Kidney (tissue), 14 donors: ENCODE results near the gene FBN2. TPM values are rescaled to one million over a fixed set of nuclear protein-coding genes. Genes with fewer than 3 reads are reported as not detected.

Source experiments
- DNase-seq, 5 donors: peaks; one replicate each; pipeline ENCODE4 v3.0.0-alpha.2; 2013 to 2020
- FAIRE-seq: peaks from 2 replicates; lab custom pipeline; 2012; peaks lifted over from hg19 to GRCh38; lab: Jason Lieb, UNC
- H3K27ac ChIP-seq, 2 donors: one replicate each; pipeline ENCODE4 v1.7.0; 2013; ENCODE audit warnings: low read depth in 2 of 2, low read length in 2 of 2, inconsistent platforms in 1 of 2
- H3K27me3 ChIP-seq: one replicate; pipeline ENCODE4 v1.7.1; 2013; ENCODE audit warnings: low read length, inconsistent platforms; ENCODE audit not compliant: control insufficient read depth, insufficient read depth
- H3K36me3 ChIP-seq, 3 donors: one replicate each; pipeline versions ENCODE4 v1.7.0 to v1.7.1; 2013; ENCODE audit warnings: low read length in 3 of 3, control low read depth in 1 of 3, inconsistent platforms in 1 of 3; ENCODE audit not compliant: insufficient read depth in 3 of 3, control insufficient read depth in 2 of 3
- H3K4me1 ChIP-seq, 3 donors: one replicate each; pipeline versions ENCODE4 v1.7.0 to v1.7.1; 2013; ENCODE audit warnings: low read length in 3 of 3, inconsistent platforms in 1 of 3, low read depth in 1 of 3; ENCODE audit not compliant: control insufficient read depth in 2 of 3, insufficient read depth in 2 of 3
- H3K4me3 ChIP-seq, 3 donors: one replicate each; pipeline versions ENCODE4 v1.7.0 to v1.8.1; 2013; ENCODE audit warnings: low read length in 3 of 3, control low read depth in 1 of 3, inconsistent platforms in 1 of 3
- H3K9ac ChIP-seq, 3 donors: one replicate each; pipeline versions ENCODE4 v1.7.0 to v1.7.1; 2013; ENCODE audit warnings: low read length in 3 of 3, control low read depth in 1 of 3, inconsistent platforms in 1 of 3
- H3K9me3 ChIP-seq, 3 donors: one replicate each; pipeline versions ENCODE4 v1.7.0 to v1.7.1; 2013; ENCODE audit warnings: low read length in 3 of 3, control low read depth in 1 of 3, inconsistent platforms in 1 of 3; ENCODE audit not compliant: control insufficient read depth in 2 of 3, insufficient read depth in 1 of 3
- intact Hi-C: fragments of 100-400 bp; cut with DNase I; formaldehyde crosslinking; loops from one replicate; pipeline ENCODE4 v1.11.1; 2022
- polyA plus RNA-seq: library from polyadenylated mRNA; stranded (reverse); fragments of 350-450 nt; fragmentation: Illumina TruSeq; extraction: RNeasy Lipid Tissue Mini Kit (QIAGEN cat#74804); gene quantifications from one replicate; pipeline ENCODE4 v1.2.3, GENCODE V29; 2014; ENCODE audit warnings: low read depth, low replicate concordance; ENCODE audit not compliant: insufficient read depth
- total RNA-seq: library from RNA; stranded (reverse); fragmentation: NEBNext Ultra II Directional; extraction: Animal tissue kit (Norgen Biotek cat#: 25700); gene quantifications from one replicate; pipeline ENCODE4 v1.2.1, GENCODE V29; 2021
- TF ChIP-seq, protein P1 (sequence below): IDR thresholded peaks from 3 replicates; pipeline ENCODE4 v1.5.1; 2012; ENCODE audit warnings: mild to moderate bottlenecking, moderate library complexity, borderline replicate concordance; ENCODE audit not compliant: insufficient read depth; ENCODE audit errors: extremely low read depth
- donor health status: control.
- donor health status: control.
- donor health status: control.
- donor health status: control.
- donor health status: control.
- donor health status: DM: yes; HTN: yes; CAD: no.
- donor health status: Normal renal cell carcinoma (clear cell type).

FBN2 gene
- total and polyA plus RNA-seq, 2 donors from 2014 or later, result 0.11 to 1.0 TPM

GRCh38 chr5:128519827-128520226 is 18.2 kb downstream of the FBN2 start:
- no peaks in the 10 kb centered on the region for H3K4me1 ChIP-seq
- intact Hi-C loops, result no loop called here
- TF ChIP-seq, protein P1, sequence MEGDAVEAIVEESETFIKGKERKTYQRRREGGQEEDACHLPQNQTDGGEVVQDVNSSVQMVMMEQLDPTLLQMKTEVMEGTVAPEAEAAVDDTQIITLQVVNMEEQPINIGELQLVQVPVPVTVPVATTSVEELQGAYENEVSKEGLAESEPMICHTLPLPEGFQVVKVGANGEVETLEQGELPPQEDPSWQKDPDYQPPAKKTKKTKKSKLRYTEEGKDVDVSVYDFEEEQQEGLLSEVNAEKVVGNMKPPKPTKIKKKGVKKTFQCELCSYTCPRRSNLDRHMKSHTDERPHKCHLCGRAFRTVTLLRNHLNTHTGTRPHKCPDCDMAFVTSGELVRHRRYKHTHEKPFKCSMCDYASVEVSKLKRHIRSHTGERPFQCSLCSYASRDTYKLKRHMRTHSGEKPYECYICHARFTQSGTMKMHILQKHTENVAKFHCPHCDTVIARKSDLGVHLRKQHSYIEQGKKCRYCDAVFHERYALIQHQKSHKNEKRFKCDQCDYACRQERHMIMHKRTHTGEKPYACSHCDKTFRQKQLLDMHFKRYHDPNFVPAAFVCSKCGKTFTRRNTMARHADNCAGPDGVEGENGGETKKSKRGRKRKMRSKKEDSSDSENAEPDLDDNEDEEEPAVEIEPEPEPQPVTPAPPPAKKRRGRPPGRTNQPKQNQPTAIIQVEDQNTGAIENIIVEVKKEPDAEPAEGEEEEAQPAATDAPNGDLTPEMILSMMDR, result no peak
- DNase-seq (no peak), FAIRE-seq (no peak)
- no peaks in the 10 kb centered on the region for H3K36me3 ChIP-seq
- no peak overlapping the region for H3K4me3 ChIP-seq
- no peaks in the 10 kb centered on the region for H3K9me3 ChIP-seq
- no peak overlapping the region for H3K27ac ChIP-seq
- H3K9ac ChIP-seq, result no peak overlapping the region
- H3K27me3 ChIP-seq, result no peaks in the 10 kb centered on the region

- intact Hi-C loops, result no loop called here
Observed at GRCh38 chr5:128516978-128517377, 21.1 kb downstream of the FBN2 start.

GRCh38 chr5:128513806-128514205 is 24.2 kb downstream of the FBN2 start:
- H3K27ac ChIP-seq, result no peak overlapping the region
- no peaks in the 10 kb centered on the region for H3K27me3 ChIP-seq
- FAIRE-seq (no peak), DNase-seq (no peak)
- H3K4me1 ChIP-seq, result no peaks in the 10 kb centered on the region
- H3K36me3 ChIP-seq, result peaks cover 0 to 2% (median 0%) of the 10 kb centered on the region in 3 donors
- H3K9me3 ChIP-seq, result no peaks in the 10 kb centered on the region
- intact Hi-C loops, result no loop called here
- TF ChIP-seq, protein P1, result no peak
- H3K9ac ChIP-seq, result no peak overlapping the region
- no peak overlapping the region for H3K4me3 ChIP-seq

More at GRCh38 chr5:128516978-128517377, 21.1 kb downstream of the FBN2 start:
- TF ChIP-seq, protein P1, result no peak
- Histone ChIP-seq H3K4me3 (no peak overlapping the region), H3K27me3 (no peaks in the 10 kb centered on the region), H3K9ac (no peak overlapping the region), H3K9me3 (no peaks in the 10 kb centered on the region), H3K4me1 (no peaks in the 10 kb centered on the region), H3K36me3 (no peaks in the 10 kb centered on the region), H3K27ac (no peak overlapping the region)
- no peak for FAIRE-seq
- DNase-seq, result no peak

- no peaks in the 10 kb centered on the region for H3K4me1 ChIP-seq
- no peaks in the 10 kb centered on the region for H3K27me3 ChIP-seq
- peaks cover 0 to 2% (median 0%) of the 10 kb centered on the region in 3 donors for H3K36me3 ChIP-seq
- DNase-seq, result no peak
- H3K9ac ChIP-seq, result no peak overlapping the region
- intact Hi-C loops, result no loop called here
- no peak overlapping the region for H3K4me3 ChIP-seq
- FAIRE-seq, result no peak
- no peaks in the 10 kb centered on the region for H3K9me3 ChIP-seq
- TF ChIP-seq, protein P1, result no peak
- no peak overlapping the region for H3K27ac ChIP-seq
Observed at GRCh38 chr5:128512894-128513293, 25.2 kb downstream of the FBN2 start.
